Measurements from ENCODE around the gene NUP43. TPM values are rescaled to one million over a fixed set of nuclear protein-coding genes. Genes with fewer than 3 reads are reported as not detected.
A peak's percentile ranks its signal among the peaks of the same experiment; 100 is the strongest.

The NUP43 gene
- total RNA-seq, 4 donors from 2014 or later: 18.9 to 24.3 (median 22.6) TPM

DNA sequence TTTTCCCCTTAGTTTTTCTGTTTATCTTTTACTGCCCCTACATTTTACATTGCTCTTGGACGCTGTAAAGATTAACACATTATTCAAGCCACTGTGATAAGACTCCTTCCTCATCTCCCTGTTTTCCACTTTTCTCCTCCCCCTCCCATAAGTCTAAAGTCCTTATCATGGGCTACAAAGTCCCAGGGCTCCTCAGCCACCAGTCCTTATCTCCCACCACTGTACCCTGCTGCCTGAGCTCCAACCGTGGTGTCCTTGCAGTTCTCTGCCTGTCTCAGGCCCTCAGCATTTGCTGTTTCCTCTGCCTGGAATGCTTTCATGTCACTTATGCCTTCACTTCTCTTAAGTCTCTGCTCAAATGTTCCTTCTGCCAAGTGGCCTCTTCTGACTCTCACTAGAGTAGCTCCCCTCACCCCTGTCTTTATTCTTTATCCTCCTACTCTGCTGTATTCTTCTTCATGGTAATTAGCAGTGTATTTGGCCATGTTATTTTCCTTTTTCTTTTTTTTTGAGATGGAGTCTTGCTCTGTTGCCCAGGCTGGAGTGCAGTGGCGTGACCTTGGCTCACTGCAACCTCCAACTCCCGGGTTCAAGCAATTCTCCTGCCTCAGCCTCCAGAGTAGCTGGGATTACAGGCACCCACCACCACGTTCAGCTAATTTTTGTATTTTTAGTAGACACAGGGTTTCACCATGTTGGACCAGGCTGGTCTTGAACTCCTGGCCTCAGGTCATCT, 17.7 kb downstream of the NUP43 start:
- no peak overlapping the region for H3K4me3 ChIP-seq
- peaks cover 0 to 87% (median 0%) of the 10 kb centered on the region in 3 donors for H3K36me3 ChIP-seq
- H3K27me3 ChIP-seq: no peaks in the 10 kb centered on the region
- WGBS, 2 donors: 85 to 87% methylated on average over 5 of the region's 5 CpGs
- DNase-seq (ENCODE audit: low spot score in 2 of 2): no peak
- no peak overlapping the region for H3K27ac ChIP-seq
- TF ChIP-seq EP300 (IDR thresholded peaks at IDR 0.05) (no peak), POLR2A (IDR thresholded peaks at IDR 0.05) (no peak)
- TF ChIP-seq, protein P1, sequence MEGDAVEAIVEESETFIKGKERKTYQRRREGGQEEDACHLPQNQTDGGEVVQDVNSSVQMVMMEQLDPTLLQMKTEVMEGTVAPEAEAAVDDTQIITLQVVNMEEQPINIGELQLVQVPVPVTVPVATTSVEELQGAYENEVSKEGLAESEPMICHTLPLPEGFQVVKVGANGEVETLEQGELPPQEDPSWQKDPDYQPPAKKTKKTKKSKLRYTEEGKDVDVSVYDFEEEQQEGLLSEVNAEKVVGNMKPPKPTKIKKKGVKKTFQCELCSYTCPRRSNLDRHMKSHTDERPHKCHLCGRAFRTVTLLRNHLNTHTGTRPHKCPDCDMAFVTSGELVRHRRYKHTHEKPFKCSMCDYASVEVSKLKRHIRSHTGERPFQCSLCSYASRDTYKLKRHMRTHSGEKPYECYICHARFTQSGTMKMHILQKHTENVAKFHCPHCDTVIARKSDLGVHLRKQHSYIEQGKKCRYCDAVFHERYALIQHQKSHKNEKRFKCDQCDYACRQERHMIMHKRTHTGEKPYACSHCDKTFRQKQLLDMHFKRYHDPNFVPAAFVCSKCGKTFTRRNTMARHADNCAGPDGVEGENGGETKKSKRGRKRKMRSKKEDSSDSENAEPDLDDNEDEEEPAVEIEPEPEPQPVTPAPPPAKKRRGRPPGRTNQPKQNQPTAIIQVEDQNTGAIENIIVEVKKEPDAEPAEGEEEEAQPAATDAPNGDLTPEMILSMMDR (IDR thresholded peaks at IDR 0.05): no peak
- H3K9me3 ChIP-seq: no peaks in the 10 kb centered on the region
- peaks cover 0 to under 1% (median 0%) of the 10 kb centered on the region in 4 donors for H3K4me1 ChIP-seq

DNA sequence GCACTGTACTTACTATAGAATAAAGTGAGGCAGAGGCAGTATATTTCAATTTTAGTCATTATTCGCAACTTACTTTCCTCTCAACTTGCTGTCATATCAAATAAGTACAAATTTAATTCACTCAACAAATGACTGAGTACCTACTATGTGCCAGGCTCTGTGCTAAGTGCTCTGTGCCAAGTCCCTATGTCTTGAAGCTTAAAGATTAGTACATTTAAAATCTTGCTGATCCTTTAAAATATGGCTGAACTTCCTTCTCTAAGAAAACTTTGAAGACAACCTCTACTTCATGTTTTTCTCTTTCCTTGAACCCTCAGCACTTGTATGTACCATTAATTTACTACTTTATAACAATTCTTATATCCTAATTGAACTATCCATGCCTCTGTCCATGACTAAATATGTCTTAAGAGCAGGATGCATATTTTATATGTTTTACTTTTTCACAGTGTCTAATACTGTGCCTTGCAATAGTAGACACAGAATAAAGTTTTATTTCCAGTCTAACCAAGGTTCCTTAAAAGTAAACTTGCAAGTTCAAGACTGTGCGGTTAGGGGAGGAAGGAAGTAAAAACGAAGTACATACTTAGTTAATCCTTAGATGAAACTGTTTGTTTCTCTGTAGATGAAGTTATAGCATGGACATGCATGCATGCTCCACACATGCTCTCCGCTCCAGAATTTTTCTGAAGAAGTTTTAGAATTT, 18.4 kb downstream of the NUP43 start:
- Histone ChIP-seq H3K4me3 (no peak overlapping the region), H3K27ac (no peak overlapping the region), H3K36me3 (peaks cover 0 to 84% (median 0%) of the 10 kb centered on the region in 3 donors), H3K27me3 (no peaks in the 10 kb centered on the region), H3K9me3 (no peaks in the 10 kb centered on the region), H3K4me1 (peaks cover 0 to 2% (median 0%) of the 10 kb centered on the region in 4 donors)
- TF ChIP-seq EP300 (IDR thresholded peaks at IDR 0.05) (no peak), POLR2A (IDR thresholded peaks at IDR 0.05) (no peak)
- TF ChIP-seq, protein P1 (IDR thresholded peaks at IDR 0.05): no peak
- no peak for DNase-seq (ENCODE audit: low spot score in 2 of 2)
- WGBS, 2 donors: 80 to 88% methylated on average over 4 of the region's 4 CpGs

DNA sequence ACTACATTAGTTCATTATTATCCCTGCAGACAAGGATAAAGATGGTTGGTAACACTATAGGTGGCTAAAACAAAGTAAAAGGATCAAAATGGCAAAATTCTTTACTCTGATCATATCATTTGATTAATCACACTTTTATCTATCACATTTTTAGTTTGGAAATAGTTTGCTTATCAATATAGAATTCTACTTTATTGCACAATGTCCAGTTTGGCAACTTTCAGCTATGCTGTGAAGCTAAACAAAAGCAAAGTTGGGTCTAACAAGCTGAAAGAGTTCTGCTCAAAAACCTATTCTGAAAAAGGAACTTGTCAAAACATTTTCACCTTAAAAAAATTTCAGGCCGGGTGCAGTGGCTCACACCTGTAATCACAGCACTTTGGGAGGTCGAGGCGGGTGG, 20.5 kb downstream of the NUP43 start:
- H3K27me3 ChIP-seq: no peaks in the 10 kb centered on the region
- no peaks in the 10 kb centered on the region for H3K9me3 ChIP-seq
- H3K27ac ChIP-seq: no peak overlapping the region
- peaks cover 0 to 2% (median 0%) of the 10 kb centered on the region in 4 donors for H3K4me1 ChIP-seq
- TF ChIP-seq, protein P1 (IDR thresholded peaks at IDR 0.05): no peak
- TF ChIP-seq EP300 (IDR thresholded peaks at IDR 0.05): no peak
- no peak for TF ChIP-seq POLR2A (IDR thresholded peaks at IDR 0.05)
- no peak overlapping the region for H3K4me3 ChIP-seq
- DNase-seq (ENCODE audit: low spot score in 2 of 2): no peak
- H3K36me3 ChIP-seq: peaks cover 0 to 71% (median 0%) of the 10 kb centered on the region in 3 donors
- WGBS, 2 donors: 82 to 85% methylated on average over 3 of the region's 3 CpGs

DNA sequence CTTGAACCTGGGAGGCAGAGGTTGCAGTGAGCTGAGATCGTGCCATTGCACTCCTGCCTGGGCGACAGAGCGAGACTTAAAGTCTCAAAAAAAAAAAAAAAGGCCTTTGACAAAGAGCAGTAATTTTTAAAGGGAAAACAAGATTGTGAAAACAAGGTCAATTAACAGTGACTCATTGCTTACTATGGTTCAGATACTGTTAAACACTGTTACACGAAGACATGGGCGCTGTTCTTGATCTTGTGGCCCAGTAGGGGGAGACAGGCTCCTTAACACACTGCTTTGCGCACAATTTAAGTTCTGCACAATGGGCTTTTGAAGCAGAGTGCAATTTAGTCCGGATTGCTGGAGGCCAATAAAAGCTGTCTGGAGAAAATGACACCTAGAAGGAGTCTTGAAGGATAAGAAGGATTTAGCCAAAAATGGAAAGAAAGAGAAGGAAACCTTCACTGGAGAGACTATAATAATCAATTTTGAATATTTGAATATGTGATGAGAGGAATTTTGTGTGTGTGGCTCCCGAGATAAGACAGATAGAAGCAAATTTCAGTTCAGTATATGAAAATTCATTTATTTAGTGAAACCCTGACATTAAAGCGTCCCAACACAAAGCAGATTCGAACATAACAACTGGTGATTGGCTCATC, 22.4 kb downstream of the NUP43 start:
- Histone ChIP-seq H3K27ac (peak overlapping the region in 1 of 4 donors; percentile 42), H3K4me3 (no peak overlapping the region), H3K36me3 (peaks cover 0 to 53% (median 0%) of the 10 kb centered on the region in 3 donors), H3K4me1 (peaks cover 0 to 3% (median under 1%) of the 10 kb centered on the region in 4 donors), H3K9me3 (no peaks in the 10 kb centered on the region), H3K27me3 (no peaks in the 10 kb centered on the region)
- WGBS, 2 donors: 49% methylated on average over 10 of the region's 10 CpGs
- TF ChIP-seq POLR2A (IDR thresholded peaks at IDR 0.05) (no peak), EP300 (IDR thresholded peaks at IDR 0.05) (peak in 1 of 2 donors; percentile 7)
- TF ChIP-seq, protein P1 (IDR thresholded peaks at IDR 0.05): peak; percentile 43 to 68 (median 52)
- DNase-seq (ENCODE audit: low spot score in 2 of 2): peak in 1 of 2 donors; percentile 60

Data from tibial nerve (tissue), 4 donors.